ENCODE measurements around the gene NAPEPLD.
A peak's percentile ranks its signal among the peaks of the same experiment; 100 is the strongest.

NAPEPLD gene

DNA sequence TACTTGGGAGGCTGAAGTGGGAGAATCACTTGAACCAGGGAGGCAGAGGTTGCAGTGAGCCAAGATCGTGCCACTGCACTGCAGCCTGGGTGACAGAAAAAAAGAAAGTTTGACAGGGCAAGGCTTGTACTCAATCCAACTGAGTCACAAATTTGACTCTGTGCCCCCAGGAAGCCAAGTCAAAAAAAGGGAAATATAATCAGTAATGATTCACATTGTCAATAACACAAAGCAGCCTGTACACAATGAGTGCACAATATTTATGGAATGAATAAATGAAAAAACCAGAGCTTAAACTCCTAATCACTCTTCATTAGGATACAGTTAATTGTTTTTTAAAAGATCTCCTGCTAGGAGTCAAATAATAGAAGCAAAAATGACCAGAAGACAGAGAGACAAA, 6.4 kb downstream of the NAPEPLD start:
- TF ChIP-seq, protein P1, sequence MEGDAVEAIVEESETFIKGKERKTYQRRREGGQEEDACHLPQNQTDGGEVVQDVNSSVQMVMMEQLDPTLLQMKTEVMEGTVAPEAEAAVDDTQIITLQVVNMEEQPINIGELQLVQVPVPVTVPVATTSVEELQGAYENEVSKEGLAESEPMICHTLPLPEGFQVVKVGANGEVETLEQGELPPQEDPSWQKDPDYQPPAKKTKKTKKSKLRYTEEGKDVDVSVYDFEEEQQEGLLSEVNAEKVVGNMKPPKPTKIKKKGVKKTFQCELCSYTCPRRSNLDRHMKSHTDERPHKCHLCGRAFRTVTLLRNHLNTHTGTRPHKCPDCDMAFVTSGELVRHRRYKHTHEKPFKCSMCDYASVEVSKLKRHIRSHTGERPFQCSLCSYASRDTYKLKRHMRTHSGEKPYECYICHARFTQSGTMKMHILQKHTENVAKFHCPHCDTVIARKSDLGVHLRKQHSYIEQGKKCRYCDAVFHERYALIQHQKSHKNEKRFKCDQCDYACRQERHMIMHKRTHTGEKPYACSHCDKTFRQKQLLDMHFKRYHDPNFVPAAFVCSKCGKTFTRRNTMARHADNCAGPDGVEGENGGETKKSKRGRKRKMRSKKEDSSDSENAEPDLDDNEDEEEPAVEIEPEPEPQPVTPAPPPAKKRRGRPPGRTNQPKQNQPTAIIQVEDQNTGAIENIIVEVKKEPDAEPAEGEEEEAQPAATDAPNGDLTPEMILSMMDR (IDR thresholded peaks at IDR 0.05; ENCODE audit: low read depth, low read length): no peak
- DNase-seq (ENCODE audit: low read depth in 2 of 2): peak in 1 of 2 donors; percentile 39
- H3K4me3 ChIP-seq (replicated peaks in 1 of 2; ENCODE audit: low read depth in 2 of 2, low read length in 2 of 2): no peak overlapping the region

GRCh38 chr7:103141753-103142404, 7.0 kb downstream of the NAPEPLD start:
- H3K4me3 ChIP-seq (replicated peaks in 1 of 2; ENCODE audit: low read depth in 2 of 2, low read length in 2 of 2): no peak overlapping the region
- peak in 1 of 2 donors; percentile 30 for DNase-seq (ENCODE audit: low read depth in 2 of 2)
- TF ChIP-seq, protein P1 (IDR thresholded peaks at IDR 0.05; ENCODE audit: low read depth, low read length): no peak

DNA sequence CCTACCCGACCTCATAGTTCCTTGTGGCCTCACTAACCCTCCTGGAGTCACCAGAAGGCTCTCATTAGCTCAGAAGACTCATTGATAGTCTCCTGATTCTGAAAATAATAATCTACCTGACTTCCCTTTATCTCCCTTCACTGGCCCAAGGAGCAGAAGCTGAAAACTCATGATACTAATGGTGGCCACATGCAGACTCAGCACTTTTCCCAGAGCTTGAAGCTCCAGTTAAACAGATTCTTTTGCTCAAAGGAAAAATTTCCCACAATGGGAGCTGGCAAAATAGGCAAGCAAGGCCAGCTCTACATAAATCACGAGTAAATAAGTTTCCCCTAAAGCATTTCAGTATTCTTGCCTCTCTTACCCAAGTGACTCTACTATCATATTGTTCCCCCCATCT, 8.2 kb downstream of the NAPEPLD start:
- TF ChIP-seq, protein P1 (IDR thresholded peaks at IDR 0.05; ENCODE audit: low read depth, low read length): no peak
- DNase-seq (ENCODE audit: low read depth in 2 of 2): no peak
- H3K4me3 ChIP-seq (replicated peaks in 1 of 2; ENCODE audit: low read depth in 2 of 2, low read length in 2 of 2): no peak overlapping the region

DNA sequence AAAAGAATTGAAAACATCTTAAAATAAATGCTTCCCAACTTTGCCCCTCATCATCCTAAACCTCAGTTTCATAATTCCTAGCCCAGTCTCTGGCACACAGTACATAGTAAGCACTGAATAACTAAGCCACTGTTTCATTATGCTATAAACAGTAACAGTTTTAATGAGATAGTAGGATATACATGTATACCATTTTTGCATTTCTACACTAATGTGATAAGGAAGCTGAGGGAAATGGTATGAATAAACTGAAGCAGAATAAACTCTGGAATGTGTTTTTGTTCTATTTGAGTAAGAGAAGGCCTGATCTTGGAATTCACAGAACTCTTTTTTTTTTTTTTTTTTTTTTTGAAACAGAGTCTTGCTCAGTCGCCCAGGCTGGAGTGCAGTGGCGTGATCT, 8.8 kb downstream of the NAPEPLD start:
- DNase-seq (ENCODE audit: low read depth in 2 of 2): peak in 1 of 2 donors; percentile 19
- H3K4me3 ChIP-seq (replicated peaks in 1 of 2; ENCODE audit: low read depth in 2 of 2, low read length in 2 of 2): no peak overlapping the region
- TF ChIP-seq, protein P1 (IDR thresholded peaks at IDR 0.05; ENCODE audit: low read depth, low read length): no peak

- peak; percentile 22 to 79 for DNase-seq (ENCODE audit: low read depth in 2 of 2)
- TF ChIP-seq, protein P1 (IDR thresholded peaks at IDR 0.05; ENCODE audit: low read depth, low read length): no peak
Measured at GRCh38 chr7:103134836-103135554, 13.9 kb downstream of the NAPEPLD start.

DNA sequence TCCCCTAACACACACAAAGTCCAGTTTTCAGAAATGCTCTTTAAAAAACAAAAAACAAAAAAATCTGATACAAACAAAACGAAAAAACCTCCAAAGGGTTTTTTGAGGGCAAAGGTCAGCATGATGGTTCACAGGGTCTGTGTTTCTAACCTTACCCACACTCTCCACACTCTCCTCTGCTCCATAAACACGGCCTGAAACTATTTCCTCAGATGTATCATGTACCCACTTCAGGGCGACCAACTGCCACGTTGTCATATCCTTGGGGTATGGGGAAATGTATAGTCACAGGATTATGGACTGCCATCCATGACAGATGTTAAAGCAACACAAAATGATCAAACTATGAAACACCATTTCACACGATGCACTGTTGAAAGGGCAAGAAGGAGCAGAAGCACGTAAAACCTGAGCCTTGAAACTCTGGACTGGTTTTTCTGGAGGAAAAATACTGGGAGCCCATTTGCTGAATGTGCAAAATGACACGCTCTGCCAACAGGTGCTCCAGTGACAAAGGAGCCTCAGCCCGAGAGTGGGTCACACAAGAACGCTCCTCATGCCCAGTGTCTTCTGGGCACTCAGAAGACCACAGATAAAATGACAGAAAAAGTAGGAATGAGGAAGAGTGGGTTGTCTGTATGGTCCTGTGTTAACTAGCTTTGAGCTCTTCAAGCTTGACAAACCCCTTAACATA, 15.8 kb downstream of the NAPEPLD start:
- H3K4me3 ChIP-seq (replicated peaks in 1 of 2; ENCODE audit: low read depth in 2 of 2, low read length in 2 of 2): no peak overlapping the region
- no peak for DNase-seq (ENCODE audit: low read depth in 2 of 2)
- TF ChIP-seq, protein P1 (IDR thresholded peaks at IDR 0.05; ENCODE audit: low read depth, low read length): no peak

More at GRCh38 chr7:103134836-103135554, 13.9 kb downstream of the NAPEPLD start:
- no peak overlapping the region for H3K4me3 ChIP-seq (replicated peaks in 1 of 2; ENCODE audit: low read depth in 2 of 2, low read length in 2 of 2)
